NCI-H748 (cell line): ENCODE measurements around the gene TFCP2.

Source experiments
- DNase-seq: peaks from one replicate; lab custom pipeline; 2025; ENCODE audit not compliant: unreplicated experiment; lab: John Stamatoyannopoulos, UW

TFCP2 gene

GRCh38 chr12:51160814-51161459 is 12.0 kb downstream of the TFCP2 start:
- DNase-seq = no peak

GRCh38 chr12:51156245-51156765 is 16.6 kb downstream of the TFCP2 start:
- no peak for DNase-seq

- DNase-seq = no peak
Observed at GRCh38 chr12:51152953-51153352, 20.0 kb downstream of the TFCP2 start.

GRCh38 chr12:51150777-51151176 is 22.2 kb downstream of the TFCP2 start:
- no peak for DNase-seq

GRCh38 chr12:51147309-51147708 is 25.6 kb downstream of the TFCP2 start:
- DNase-seq = no peak

- no peak for DNase-seq
Observed at GRCh38 chr12:51139292-51139844, 33.6 kb downstream of the TFCP2 start.

GRCh38 chr12:51132693-51133092 is 40.2 kb downstream of the TFCP2 start:
- DNase-seq = no peak

- DNase-seq = no peak
Observed at GRCh38 chr12:51131745-51132521, 41.0 kb downstream of the TFCP2 start.

- DNase-seq = no peak
Observed at GRCh38 chr12:51128919-51129318, 44.0 kb downstream of the TFCP2 start.

- DNase-seq = no peak
Observed at GRCh38 chr12:51127050-51127729, 45.7 kb downstream of the TFCP2 start.

GRCh38 chr12:51126297-51126696 is 46.6 kb downstream of the TFCP2 start:
- no peak for DNase-seq

- no peak for DNase-seq
Observed at GRCh38 chr12:51124504-51124903, 48.4 kb downstream of the TFCP2 start.

GRCh38 chr12:51122844-51123243 is 50.1 kb downstream of the TFCP2 start:
- no peak for DNase-seq

- no peak for DNase-seq
Observed at GRCh38 chr12:51118706-51119105, 54.2 kb downstream of the TFCP2 start.

GRCh38 chr12:51115533-51115932 is 57.4 kb downstream of the TFCP2 start:
- no peak for DNase-seq

GRCh38 chr12:51108136-51108535 is 64.8 kb downstream of the TFCP2 start:
- no peak for DNase-seq

- DNase-seq = no peak
Observed at GRCh38 chr12:51103977-51104376, 69.0 kb downstream of the TFCP2 start.

- no peak for DNase-seq
Observed at GRCh38 chr12:51098611-51099010, 74.3 kb downstream of the TFCP2 start.

GRCh38 chr12:51090705-51091229 is 82.2 kb downstream of the TFCP2 start:
- no peak for DNase-seq

GRCh38 chr12:51087818-51088217 is 85.1 kb downstream of the TFCP2 start:
- no peak for DNase-seq

GRCh38 chr12:51086933-51087332 is 86.0 kb downstream of the TFCP2 start:
- DNase-seq = no peak
